HepG2 (cell line): ENCODE data around the gene ZDHHC6.

Source experiments
- CREM ChIP-seq, 2 experiments: sonication (generic) in 1 of 2; formaldehyde crosslinking in 1 of 2; IDR thresholded peaks; 2 replicates each; pipeline versions ENCODE4 v1.4.0 to v1.6.1; 2016 to 2020; ENCODE audit warnings: antibody characterized with exemption in 1 of 2, mild to moderate bottlenecking in 1 of 2, missing genetic modification reagents in 1 of 2
- CTCF ChIP-seq: sonication (generic); formaldehyde crosslinking; IDR thresholded peaks from 2 replicates; pipeline ENCODE4 v1.5.0; 2020; ENCODE audit warnings: mild to moderate bottlenecking, missing genetic modification reagents, moderate library complexity
- PITX1 ChIP-seq: sonication (generic); formaldehyde crosslinking; IDR thresholded peaks from 2 replicates; pipeline ENCODE4 v1.5.1; 2020; ENCODE audit warnings: mild to moderate bottlenecking, missing genetic modification reagents
- SRF ChIP-seq: IDR thresholded peaks from 2 replicates; pipeline ENCODE4 v1.6.1; 2011; ENCODE audit warnings: mild to moderate bottlenecking, low read depth, low read length, moderate library complexity
- ZMYM4 ChIP-seq: sonication (generic); formaldehyde crosslinking; IDR thresholded peaks from 2 replicates; pipeline ENCODE4 v1.8.1; 2023; ENCODE audit warnings: mild to moderate bottlenecking, missing genetic modification reagents
- ZNF263 ChIP-seq: sonication (generic); formaldehyde crosslinking; IDR thresholded peaks from 2 replicates; pipeline ENCODE4 v1.4.0; 2020; ENCODE audit warnings: missing genetic modification reagents
- ZNF282 ChIP-seq: fragments of 450-650 bp; IDR thresholded peaks from 2 replicates; pipeline ENCODE4 v1.6.1; 2018; ENCODE audit not compliant: partially characterized antibody
- ZNF44 ChIP-seq: sonication (generic); formaldehyde crosslinking; IDR thresholded peaks from 2 replicates; pipeline ENCODE4 v1.5.1; 2020; ENCODE audit warnings: mild to moderate bottlenecking, missing genetic modification reagents
- ZNF766 ChIP-seq: sonication (generic); formaldehyde crosslinking; IDR thresholded peaks from 2 replicates; pipeline ENCODE4 v1.5.0; 2020; ENCODE audit warnings: missing genetic modification reagents, borderline replicate concordance
- ZZZ3 ChIP-seq: sonication (generic); formaldehyde crosslinking; IDR thresholded peaks from 2 replicates; pipeline ENCODE4 v1.4.0; 2020; ENCODE audit warnings: missing genetic modification reagents, mild to moderate bottlenecking, borderline replicate concordance
- TF ChIP-seq, protein P1 (sequence below): sonication (generic); formaldehyde crosslinking; IDR thresholded peaks from 2 replicates; pipeline ENCODE4 v1.9.0; 2022; ENCODE audit warnings: missing genetic modification reagents, mild to moderate bottlenecking, borderline replicate concordance

GRCh38 chr10:112461029-112461887 lies 14.5 kb upstream of the ZDHHC6 start:
- no peak for TF ChIP-seq ZNF44 (CRISPR knock-in tag)
- TF ChIP-seq CREM (IDR thresholded peaks at IDR 0.05) = no peak
- TF ChIP-seq CREM (CRISPR knock-in tag; IDR thresholded peaks at IDR 0.05) = no peak
- no peak for TF ChIP-seq SRF
- TF ChIP-seq ZMYM4 (CRISPR knock-in tag) = no peak
- TF ChIP-seq, protein P1, sequence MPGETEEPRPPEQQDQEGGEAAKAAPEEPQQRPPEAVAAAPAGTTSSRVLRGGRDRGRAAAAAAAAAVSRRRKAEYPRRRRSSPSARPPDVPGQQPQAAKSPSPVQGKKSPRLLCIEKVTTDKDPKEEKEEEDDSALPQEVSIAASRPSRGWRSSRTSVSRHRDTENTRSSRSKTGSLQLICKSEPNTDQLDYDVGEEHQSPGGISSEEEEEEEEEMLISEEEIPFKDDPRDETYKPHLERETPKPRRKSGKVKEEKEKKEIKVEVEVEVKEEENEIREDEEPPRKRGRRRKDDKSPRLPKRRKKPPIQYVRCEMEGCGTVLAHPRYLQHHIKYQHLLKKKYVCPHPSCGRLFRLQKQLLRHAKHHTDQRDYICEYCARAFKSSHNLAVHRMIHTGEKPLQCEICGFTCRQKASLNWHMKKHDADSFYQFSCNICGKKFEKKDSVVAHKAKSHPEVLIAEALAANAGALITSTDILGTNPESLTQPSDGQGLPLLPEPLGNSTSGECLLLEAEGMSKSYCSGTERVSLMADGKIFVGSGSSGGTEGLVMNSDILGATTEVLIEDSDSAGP (CRISPR knock-in tag) = no peak
- no peak for TF ChIP-seq PITX1 (CRISPR knock-in tag)
- no peak for TF ChIP-seq ZNF766
- no peak for TF ChIP-seq ZNF282
- TF ChIP-seq ZNF263 (CRISPR knock-in tag) = no peak
- no peak for TF ChIP-seq ZZZ3 (CRISPR knock-in tag)
- no peak for TF ChIP-seq CTCF (CRISPR knock-in tag)
